Fibroblast of skin of scalp (primary cell): ENCODE results near the gene B4GALT2. TPM values are rescaled to one million over a fixed set of nuclear protein-coding genes. Genes with fewer than 3 reads are reported as not detected.

Experiments used
- DNase-seq: peaks from one replicate; pipeline ENCODE4 v3.0.0-alpha.2; 2013
- polyA plus RNA-seq, 2 experiments: library from polyadenylated mRNA; unstranded; fragments of 120-200 nt; gene quantifications; one replicate each; pipeline ENCODE4 v1.2.1, GENCODE V29; 2013; ENCODE audit not compliant: insufficient read length in 2 of 2

B4GALT2 gene
- 114 TPM for polyA plus RNA-seq (2013, experiment 1 of 2; ENCODE audit: insufficient read length)
- 110 TPM for polyA plus RNA-seq (2013, experiment 2 of 2; ENCODE audit: insufficient read length)

- DNase-seq = peak; percentile 53
Measured at GRCh38 chr1:43978551-43979260, at the start of gene B4GALT2. Gene B4GALT2 (plus strand): TSS chr1:43979210. CDS start chr1:43981161, 1,951 bp downstream.

GRCh38 chr1:43930168-43930948 is 48.7 kb upstream of the B4GALT2 start:
- DNase-seq = peak; percentile 47

GRCh38 chr1:43930949-43931275 is 48.1 kb upstream of the B4GALT2 start:
- DNase-seq = no peak

GRCh38 chr1:43931711-43932660 is 47.0 kb upstream of the B4GALT2 start:
- no peak for DNase-seq

GRCh38 chr1:43932786-43933385 is 46.1 kb upstream of the B4GALT2 start:
- peak; percentile 66 for DNase-seq

GRCh38 chr1:43933386-43934100 is 45.5 kb upstream of the B4GALT2 start, which contains the start of gene ARTN:
Gene ARTN (plus strand): TSS chr1:43933801. CDS start chr1:43935657, 1,856 bp downstream.
- DNase-seq = no peak

- DNase-seq = peak; percentile 68
Measured at GRCh38 chr1:43934101-43934985, 44.7 kb upstream of the B4GALT2 start.

- DNase-seq = no peak
Measured at GRCh38 chr1:43934986-43935324, 44.1 kb upstream of the B4GALT2 start.

- no peak for DNase-seq
Measured at GRCh38 chr1:43935711-43936427, 43.1 kb upstream of the B4GALT2 start.

- DNase-seq = no peak
Measured at GRCh38 chr1:43936431-43937151, 42.4 kb upstream of the B4GALT2 start.

GRCh38 chr1:43937179-43937865 is 41.7 kb upstream of the B4GALT2 start:
- DNase-seq = no peak

GRCh38 chr1:43938383-43938782 is 40.6 kb upstream of the B4GALT2 start:
- no peak for DNase-seq

GRCh38 chr1:43938892-43939587 is 40.0 kb upstream of the B4GALT2 start:
- no peak for DNase-seq

- DNase-seq = no peak
Measured at GRCh38 chr1:43942411-43942810, 36.6 kb upstream of the B4GALT2 start.

GRCh38 chr1:43944860-43945259 is 34.1 kb upstream of the B4GALT2 start:
- no peak for DNase-seq

- no peak for DNase-seq
Measured at GRCh38 chr1:43945674-43946235, 33.3 kb upstream of the B4GALT2 start.

- DNase-seq = peak; percentile 95
Measured at GRCh38 chr1:43946236-43947060, 32.6 kb upstream of the B4GALT2 start, which contains the start of gene IPO13. Gene IPO13 (plus strand): TSS chr1:43946950. CDS start chr1:43947601, 651 bp downstream.
